Suprapubic skin (tissue), 4 donors: ENCODE measurements around the gene NKAP.

Experiments used
- POLR2A ChIP-seq, 2 donors: fragments of 450-650 bp; IDR thresholded peaks; one replicate each; pipeline ENCODE4 v1.6.1; 2017; ENCODE audit warnings: antibody characterized with exemption in 2 of 2, mild to moderate bottlenecking in 2 of 2, moderate library complexity in 2 of 2
- POLR2AphosphoS5 ChIP-seq, 3 donors: sonication (generic); formaldehyde crosslinking; IDR thresholded peaks; one replicate each; pipeline ENCODE4 v1.6.1; 2017; ENCODE audit warnings: antibody characterized with exemption in 3 of 3
- TF ChIP-seq, protein P1 (sequence below), 2 donors: fragments of 200-600 bp in 1 of 2; fragments of 450-650 bp in 1 of 2; sonication (generic) in 1 of 2; IDR thresholded peaks; one replicate each; pipeline ENCODE4 v1.5.1; 2016 to 2019; ENCODE audit warnings: antibody characterized with exemption in 2 of 2, mild to moderate bottlenecking in 1 of 2, moderate library complexity in 1 of 2

- TF ChIP-seq, protein P1, sequence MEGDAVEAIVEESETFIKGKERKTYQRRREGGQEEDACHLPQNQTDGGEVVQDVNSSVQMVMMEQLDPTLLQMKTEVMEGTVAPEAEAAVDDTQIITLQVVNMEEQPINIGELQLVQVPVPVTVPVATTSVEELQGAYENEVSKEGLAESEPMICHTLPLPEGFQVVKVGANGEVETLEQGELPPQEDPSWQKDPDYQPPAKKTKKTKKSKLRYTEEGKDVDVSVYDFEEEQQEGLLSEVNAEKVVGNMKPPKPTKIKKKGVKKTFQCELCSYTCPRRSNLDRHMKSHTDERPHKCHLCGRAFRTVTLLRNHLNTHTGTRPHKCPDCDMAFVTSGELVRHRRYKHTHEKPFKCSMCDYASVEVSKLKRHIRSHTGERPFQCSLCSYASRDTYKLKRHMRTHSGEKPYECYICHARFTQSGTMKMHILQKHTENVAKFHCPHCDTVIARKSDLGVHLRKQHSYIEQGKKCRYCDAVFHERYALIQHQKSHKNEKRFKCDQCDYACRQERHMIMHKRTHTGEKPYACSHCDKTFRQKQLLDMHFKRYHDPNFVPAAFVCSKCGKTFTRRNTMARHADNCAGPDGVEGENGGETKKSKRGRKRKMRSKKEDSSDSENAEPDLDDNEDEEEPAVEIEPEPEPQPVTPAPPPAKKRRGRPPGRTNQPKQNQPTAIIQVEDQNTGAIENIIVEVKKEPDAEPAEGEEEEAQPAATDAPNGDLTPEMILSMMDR (IDR thresholded peaks at IDR 0.05): no peak
- TF ChIP-seq POLR2AphosphoS5 (IDR thresholded peaks at IDR 0.05): no peak
- TF ChIP-seq POLR2A (IDR thresholded peaks at IDR 0.05): no peak
These were observed 1.3 kb downstream of the NKAP start for GRCh38 chrX:119942173-119942819.
